ENCODE results near the gene TSPO2.
A peak's percentile ranks its signal among the peaks of the same experiment; 100 is the strongest.

TSPO2 gene

GRCh38 chr6:41071501-41071922 lies 29.2 kb downstream of the TSPO2 start:
- DNase-seq: peak; percentile 81
- in situ Hi-C loops (cut with HindIII; ENCODE audit: low pct_ligation_motif_present, low pct_unique_long_range_greater_than_20kb, low sequenced_read_pairs): no loop called here

- DNase-seq: peak; percentile 97
- in situ Hi-C loops (cut with HindIII; ENCODE audit: low pct_ligation_motif_present, low pct_unique_long_range_greater_than_20kb, low sequenced_read_pairs): no loop called here
These were observed 29.9 kb downstream of the TSPO2 start, which contains the start of gene OARD1 for GRCh38 chr6:41071923-41072835. Gene OARD1, minus strand, starts transcription at chr6:41072356. Its CDS starts 722 bp downstream, at chr6:41071634.

DNA sequence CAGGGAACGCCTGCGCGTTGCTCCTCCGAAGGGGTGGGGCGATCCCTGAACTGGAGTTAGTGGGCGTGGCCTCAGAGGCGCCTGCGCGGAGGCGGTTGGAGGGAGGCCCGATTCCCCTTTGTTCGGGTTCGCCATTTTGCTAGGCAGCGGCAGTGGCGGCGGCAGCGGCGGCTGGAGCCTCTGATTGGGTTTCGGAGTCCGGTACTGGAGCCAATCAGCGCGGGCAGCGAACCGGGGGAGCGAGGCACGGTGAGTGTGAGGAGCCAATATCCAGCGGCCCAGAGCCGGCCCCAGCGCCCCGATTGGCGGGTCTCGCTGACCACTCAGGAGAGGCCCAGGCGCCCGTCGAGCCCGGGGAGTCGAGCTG lies 30.6 kb downstream of the TSPO2 start, which contains the start of gene NFYA:
Gene NFYA (plus strand): TSS at position 139 of the 367 bp plus-strand sequence. CDS start 6,116 bp downstream, outside the sequence.
- in situ Hi-C loops (cut with HindIII; ENCODE audit: low pct_ligation_motif_present, low pct_unique_long_range_greater_than_20kb, low sequenced_read_pairs): no loop called here
- DNase-seq: peak; percentile 97

DNA sequence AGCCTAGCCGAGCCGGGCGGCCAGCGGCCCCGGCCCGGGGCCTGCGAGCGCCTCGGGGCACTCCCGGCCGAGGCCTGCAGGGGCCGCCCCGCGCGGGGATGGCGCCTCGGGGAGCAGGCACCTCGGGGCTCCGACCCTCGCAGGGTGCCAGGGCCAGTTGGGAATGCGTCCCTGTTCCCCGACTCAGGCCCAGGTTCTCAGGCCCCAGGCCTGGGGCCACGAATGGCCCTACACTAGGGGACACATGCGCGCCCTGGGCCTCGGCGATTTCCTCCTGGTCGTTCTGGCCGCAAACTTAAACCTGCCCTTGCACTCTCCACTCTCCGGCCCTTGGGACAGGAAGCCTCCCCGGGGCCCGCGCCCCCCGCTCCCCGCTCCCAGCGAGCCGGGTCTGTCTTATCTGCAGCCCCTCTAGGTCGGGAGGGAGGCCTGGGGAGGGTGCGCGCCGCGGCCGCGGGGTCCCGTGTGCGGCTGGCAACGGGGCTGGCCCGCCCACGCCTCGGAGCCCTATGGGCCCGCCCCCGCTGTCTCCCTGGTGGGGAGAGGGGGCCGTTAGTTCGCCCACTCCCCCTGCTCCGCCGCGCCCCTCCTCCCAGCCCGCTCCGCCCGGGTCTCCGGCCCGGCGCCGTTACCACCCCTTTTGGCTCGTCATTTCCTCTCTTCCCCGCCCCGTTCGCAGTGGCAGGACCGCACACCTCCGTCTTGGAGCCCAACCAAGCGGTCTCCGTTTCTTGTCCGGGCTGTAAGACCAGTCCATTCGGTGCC lies 31.1 kb downstream of the TSPO2 start:
- in situ Hi-C loops (cut with HindIII; ENCODE audit: low pct_ligation_motif_present, low pct_unique_long_range_greater_than_20kb, low sequenced_read_pairs): no loop called here
- DNase-seq: peak; percentile 82

DNA sequence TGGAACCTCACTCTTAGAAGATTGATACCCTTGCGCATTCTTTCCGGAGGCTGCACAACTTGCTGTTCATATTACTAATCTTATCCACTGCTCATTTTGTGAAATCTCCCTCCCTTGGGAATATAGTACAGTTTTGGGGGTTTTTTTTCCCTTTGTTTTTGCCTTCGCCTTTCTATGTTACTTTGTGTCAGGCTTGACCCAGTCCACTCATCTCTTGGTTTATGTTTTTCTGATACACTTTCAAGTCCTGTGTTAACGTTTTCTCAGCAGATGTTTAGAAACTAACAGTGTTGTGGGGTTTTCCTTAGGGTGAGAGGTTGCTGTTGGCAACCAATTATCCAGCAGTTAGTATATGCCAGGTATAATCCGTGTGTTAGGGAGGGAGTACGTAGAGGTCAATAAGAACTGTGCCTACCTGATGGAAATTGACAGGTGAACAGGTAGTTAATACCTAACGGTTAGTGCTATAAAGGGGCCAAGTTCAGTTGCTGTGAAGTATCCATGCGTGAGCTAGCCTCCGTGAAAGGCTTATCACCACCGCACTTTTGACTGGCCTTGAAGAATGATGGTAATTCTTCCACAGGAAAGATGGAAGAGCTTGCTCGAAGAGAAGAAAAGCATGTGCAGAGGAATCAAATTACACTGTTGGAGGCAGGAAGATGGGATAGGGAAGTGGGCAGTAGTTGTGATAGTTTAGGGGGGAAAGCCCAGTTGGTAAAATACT lies 31.9 kb downstream of the TSPO2 start:
- peak; percentile 22 for DNase-seq
- in situ Hi-C loops (cut with HindIII; ENCODE audit: low pct_ligation_motif_present, low pct_unique_long_range_greater_than_20kb, low sequenced_read_pairs): no loop called here

- in situ Hi-C loops (cut with HindIII; ENCODE audit: low pct_ligation_motif_present, low pct_unique_long_range_greater_than_20kb, low sequenced_read_pairs): no loop called here
These were observed 32.6 kb downstream of the TSPO2 start for GRCh38 chr6:41074692-41075436.

GRCh38 chr6:41075651-41076626 lies 33.7 kb downstream of the TSPO2 start:
- in situ Hi-C loops (cut with HindIII; ENCODE audit: low pct_ligation_motif_present, low pct_unique_long_range_greater_than_20kb, low sequenced_read_pairs): no loop called here
- DNase-seq: no peak

More at GRCh38 chr6:41074692-41075436, 32.6 kb downstream of the TSPO2 start:
- no peak for DNase-seq

DNA sequence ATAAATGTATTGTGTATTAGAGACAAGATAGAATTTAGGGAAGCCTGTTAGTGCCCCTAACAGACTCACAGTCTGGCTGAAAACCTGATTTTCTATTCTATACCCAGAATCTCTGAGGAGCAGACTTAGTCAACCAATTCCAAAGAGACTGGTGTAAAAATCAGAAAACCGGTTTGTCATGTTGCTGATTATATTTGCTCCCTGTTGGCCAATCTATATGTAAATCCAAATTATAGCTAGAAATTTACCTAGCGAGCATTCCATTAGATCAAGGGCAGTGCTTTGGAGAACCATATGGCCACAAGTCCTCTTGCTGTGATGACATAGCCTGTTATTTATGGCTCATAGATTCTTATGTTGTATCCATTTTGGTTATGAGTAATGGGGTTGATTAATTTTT lies 35.3 kb downstream of the TSPO2 start:
- in situ Hi-C loops (cut with HindIII; ENCODE audit: low pct_ligation_motif_present, low pct_unique_long_range_greater_than_20kb, low sequenced_read_pairs): no loop called here
- no peak for DNase-seq

- in situ Hi-C loops (cut with HindIII; ENCODE audit: low pct_ligation_motif_present, low pct_unique_long_range_greater_than_20kb, low sequenced_read_pairs): no loop called here
- DNase-seq: no peak
These were observed 35.8 kb downstream of the TSPO2 start for GRCh38 chr6:41078101-41078500.

GRCh38 chr6:41079080-41079479 lies 36.8 kb downstream of the TSPO2 start:
- in situ Hi-C loops (cut with HindIII; ENCODE audit: low pct_ligation_motif_present, low pct_unique_long_range_greater_than_20kb, low sequenced_read_pairs): no loop called here
- DNase-seq: no peak

DNA sequence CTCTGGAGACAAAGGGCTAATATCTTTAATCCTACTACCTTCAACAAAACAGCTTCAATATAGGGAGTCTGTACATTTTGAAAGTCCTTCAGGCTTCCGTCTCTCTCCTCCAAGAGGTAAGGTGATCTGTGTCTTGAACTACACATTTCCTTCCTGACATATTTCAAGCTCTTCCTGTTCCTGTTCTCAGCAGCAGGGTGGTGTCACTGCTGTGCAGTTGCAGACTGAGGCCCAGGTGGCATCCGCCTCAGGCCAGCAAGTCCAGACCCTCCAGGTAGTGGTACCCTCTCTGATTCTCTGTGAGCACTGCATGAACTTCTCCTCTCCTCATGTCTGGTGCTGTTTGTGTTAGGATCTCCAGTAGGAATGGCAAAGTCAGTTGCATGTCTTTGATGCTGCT lies 38.4 kb downstream of the TSPO2 start:
- DNase-seq: no peak
- in situ Hi-C loops (cut with HindIII; ENCODE audit: low pct_ligation_motif_present, low pct_unique_long_range_greater_than_20kb, low sequenced_read_pairs): no loop called here

DNA sequence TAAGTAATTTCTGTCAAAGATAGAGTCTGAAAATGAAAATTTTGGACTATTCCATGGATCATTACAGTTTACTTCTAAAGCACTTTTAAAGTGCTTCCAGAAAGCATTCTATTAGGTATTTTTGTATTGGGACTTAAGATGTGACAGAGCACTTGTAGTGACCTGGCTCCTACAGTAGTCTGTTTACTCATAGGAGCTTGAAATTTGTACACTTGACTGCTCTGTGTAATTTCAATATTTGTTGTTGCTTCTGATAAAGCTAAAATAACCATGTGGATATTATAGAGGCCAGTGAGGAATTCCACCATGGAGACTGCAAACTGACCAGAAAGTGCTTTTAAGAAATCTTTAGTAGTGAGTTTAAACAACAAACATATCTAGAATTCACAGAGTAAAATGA lies 40.8 kb downstream of the TSPO2 start:
- in situ Hi-C loops (cut with HindIII; ENCODE audit: low pct_ligation_motif_present, low pct_unique_long_range_greater_than_20kb, low sequenced_read_pairs): no loop called here
- DNase-seq: no peak

GRCh38 chr6:41085182-41085581 lies 42.9 kb downstream of the TSPO2 start:
- in situ Hi-C loops (cut with HindIII; ENCODE audit: low pct_ligation_motif_present, low pct_unique_long_range_greater_than_20kb, low sequenced_read_pairs): no loop called here
- no peak for DNase-seq

GRCh38 chr6:41088451-41088850 lies 46.2 kb downstream of the TSPO2 start:
- no peak for DNase-seq
- in situ Hi-C loops (cut with HindIII; ENCODE audit: low pct_ligation_motif_present, low pct_unique_long_range_greater_than_20kb, low sequenced_read_pairs): no loop called here

DNA sequence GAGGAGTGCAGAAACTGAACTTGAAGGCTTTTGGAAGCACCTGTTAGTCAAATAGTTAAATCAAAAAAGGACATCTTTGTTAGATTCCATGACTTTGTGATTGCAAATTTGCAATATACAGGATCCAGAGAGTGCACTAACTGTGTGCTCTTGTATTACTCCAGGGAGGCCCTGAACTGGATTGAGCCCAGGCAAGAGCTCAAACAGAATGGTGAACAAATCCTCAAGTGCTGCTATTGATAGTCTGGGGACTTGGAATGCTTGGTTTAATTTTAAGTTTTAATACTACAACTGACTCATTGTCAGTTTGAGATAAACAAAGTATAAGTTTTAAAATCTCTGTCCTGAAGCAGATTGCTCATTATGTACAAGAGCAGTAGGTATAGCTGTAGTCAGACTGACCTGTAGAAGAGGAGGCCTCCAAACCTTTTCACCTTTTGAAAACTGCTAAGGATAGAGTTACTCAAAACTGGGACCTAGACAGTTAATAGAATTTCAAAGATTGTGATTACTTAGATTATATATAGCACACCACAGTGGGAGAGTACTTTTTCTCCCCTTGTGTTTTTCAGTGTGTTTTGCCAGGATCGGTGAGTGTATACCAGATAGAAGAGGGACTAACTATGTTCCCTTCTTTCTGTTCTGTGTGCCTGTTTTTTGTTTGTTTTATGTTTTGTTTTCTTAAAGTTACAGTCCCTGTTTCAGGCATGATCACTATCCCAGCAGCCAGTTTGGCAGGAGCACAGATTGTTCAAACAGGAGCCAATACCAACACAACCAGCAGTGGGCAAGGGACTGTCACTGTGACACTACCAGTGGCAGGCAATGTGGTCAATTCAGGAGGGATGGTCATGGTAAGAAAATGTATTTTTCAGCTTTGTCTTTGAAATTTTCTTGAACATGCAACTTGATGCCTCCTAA lies 48.8 kb downstream of the TSPO2 start:
- no peak for DNase-seq
- in situ Hi-C loops (cut with HindIII; ENCODE audit: low pct_ligation_motif_present, low pct_unique_long_range_greater_than_20kb, low sequenced_read_pairs): no loop called here

GRCh38 chr6:41092421-41093140 lies 50.3 kb downstream of the TSPO2 start:
- in situ Hi-C loops (cut with HindIII; ENCODE audit: low pct_ligation_motif_present, low pct_unique_long_range_greater_than_20kb, low sequenced_read_pairs): no loop called here
- peak; percentile 31 for DNase-seq
